ENCODE data around the gene DPYSL3.

The DPYSL3 gene

DNA sequence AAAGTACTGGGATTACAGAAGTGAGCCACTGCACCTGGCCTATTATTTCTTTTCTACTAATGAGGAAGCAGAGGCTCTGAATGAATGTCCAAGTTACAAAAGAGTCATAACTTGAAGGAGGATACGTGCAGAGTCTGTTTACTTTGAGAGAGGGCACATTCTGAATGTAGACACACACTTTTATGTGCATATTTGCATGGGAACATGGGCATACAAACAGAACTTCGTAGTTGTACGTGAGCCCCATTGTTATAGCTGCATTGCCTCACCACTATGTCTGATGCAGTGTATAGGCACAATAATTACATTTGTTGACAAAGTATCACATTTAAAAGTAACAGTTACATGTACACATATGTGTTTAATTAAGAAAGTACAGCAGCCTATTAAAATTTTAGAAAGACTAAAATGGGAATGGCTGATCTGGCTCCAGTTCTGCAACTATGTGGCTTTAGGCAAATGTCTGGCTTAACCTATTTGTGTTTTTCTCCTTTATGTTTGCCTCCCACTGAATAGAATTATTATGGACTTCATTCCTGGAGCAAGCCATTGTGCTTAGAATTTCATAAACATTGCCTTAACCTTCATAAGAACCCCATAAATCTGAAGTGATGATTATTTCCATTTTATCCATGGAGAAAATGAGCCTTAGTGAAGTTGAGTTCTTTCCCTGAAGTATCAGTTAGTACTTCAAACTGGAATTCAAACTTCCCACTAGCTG lies 3.0 kb upstream of the DPYSL3 start:
- DNase-seq: no peak

DNA sequence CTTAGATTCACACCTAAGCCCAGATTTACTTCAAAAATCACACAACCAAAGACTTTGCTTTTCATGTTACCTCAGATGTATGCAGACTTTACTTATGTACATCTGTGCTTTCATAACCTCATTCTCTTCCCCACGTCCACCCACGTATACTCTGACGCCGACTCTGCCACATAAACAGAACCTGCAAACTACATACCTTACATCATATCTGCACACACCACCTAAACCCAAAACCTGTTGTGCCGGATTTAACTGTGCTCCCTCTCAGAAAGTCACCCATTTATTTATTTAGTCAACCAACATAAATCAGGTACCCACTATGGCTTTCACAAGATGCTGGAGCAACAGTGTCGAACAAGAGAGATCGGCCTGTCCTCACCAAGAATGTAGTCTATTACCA lies 1.0 kb upstream of the DPYSL3 start:
- no peak for DNase-seq

DNA sequence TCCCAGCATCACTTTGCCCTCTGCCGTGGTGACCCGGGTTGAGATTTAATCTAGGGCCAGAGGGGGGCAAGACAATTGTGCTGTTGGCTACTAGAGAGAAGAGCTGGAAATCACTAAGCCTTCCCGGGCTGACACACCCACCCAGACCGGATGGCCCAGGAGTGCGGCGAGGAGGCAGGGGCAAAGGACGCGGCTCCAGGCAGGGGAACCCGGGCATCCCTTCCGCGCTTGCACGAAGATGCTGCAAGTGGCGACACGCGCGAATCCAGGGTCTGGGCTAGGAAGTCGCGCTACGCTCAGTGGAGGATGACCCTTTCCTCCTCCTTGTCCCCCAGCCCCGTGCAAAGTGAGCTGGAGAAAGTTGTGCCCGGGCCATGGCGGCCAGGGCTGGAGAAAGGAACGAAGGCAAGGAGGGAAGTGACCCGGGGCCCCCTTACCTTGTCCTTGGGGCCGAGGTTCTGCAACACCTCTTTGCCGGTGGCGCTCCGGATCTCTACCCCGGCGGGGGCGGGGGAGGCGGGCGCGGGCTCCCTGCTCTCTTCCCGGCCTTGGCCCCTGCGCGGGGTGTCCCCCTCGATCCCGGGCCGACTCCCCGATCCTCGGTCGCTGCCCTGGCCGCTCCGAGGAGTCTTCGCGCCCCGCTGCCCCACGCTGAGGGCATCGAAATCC lies 693 bp downstream of the DPYSL3 start:
- no peak for DNase-seq

DNA sequence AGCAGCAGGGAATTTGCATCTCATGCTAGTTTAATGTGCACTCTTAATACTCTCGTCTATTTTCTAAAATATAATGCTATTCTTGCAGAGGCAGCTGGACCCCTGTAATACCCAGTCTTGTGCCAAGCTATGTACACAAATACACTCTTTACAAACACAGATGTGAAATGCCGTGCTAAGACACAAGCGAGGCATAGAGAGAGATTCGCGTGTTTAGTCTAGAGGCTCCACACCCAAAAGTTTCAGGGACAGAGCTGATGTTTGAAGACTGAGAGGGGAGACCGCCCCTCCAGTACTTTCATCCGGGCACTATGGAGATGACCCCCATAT lies 1.2 kb downstream of the DPYSL3 start:
- DNase-seq: no peak

DNA sequence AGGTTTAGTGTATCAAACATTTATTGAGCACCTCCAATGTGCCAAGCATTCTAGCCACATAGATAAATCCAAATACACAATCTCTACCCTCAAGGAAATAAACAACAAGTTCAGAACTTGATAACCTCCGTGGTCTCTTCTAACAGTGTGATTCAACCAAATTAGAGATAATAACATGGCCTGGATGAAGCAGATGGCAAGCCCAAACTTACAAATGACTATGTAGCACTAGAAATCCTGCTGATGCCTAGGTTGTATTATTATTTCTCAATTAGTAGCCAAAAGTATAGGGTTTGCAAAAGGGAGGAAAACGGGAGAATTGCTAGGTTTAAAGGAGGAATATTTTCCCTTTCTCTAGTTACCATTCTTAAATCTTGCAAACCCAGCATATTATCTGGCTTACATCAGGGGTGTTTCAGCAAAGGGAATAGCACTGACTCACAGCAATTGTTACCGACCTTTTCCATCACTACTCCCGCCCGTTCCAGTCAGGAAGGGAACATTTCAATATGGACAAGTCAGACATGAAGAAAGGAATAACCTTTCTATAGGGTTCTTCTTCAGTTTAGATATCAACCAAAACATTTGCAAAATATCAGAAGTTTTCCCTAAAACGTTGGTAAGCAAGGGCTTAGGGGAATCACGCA lies 2.3 kb downstream of the DPYSL3 start:
- no peak for DNase-seq

DNA sequence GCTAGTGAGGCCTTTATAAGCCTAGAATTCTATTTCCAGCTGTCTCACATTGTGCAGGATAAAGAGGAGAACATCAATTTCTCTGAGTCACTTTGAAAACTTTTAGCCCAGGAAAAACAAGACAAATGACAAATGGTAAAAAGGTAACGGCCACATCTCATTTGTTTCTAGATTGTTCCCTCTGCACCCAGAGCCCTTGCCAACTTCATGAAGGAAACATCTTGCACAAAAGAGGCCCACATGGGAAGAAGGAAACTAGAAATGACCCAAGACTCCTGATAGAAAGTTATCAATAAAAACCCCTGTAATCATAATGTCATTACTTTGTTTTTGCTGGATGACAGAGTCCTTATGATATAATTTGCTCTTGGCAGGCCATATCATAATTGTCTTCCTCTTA lies 5.3 kb downstream of the DPYSL3 start:
- DNase-seq: no peak

DNA sequence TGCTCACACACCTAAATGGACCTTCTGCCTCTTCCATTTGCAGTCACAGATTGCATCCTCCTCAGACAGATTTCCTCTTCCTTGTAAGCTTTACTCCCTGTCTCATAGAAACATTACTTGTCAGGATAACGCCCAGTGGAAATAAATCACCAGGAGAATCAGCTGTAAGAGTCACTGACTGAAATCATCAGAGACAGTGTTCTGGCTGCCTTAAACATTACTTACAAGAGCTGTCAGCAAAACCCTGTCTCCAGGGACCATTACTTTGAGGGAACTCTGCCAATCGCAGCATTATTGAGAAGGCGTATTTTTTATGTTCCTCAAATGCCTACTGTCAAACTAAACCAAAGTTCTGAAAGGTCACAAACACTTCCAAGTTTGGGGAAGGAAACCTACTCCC lies 5.9 kb downstream of the DPYSL3 start:
- DNase-seq: no peak

DNA sequence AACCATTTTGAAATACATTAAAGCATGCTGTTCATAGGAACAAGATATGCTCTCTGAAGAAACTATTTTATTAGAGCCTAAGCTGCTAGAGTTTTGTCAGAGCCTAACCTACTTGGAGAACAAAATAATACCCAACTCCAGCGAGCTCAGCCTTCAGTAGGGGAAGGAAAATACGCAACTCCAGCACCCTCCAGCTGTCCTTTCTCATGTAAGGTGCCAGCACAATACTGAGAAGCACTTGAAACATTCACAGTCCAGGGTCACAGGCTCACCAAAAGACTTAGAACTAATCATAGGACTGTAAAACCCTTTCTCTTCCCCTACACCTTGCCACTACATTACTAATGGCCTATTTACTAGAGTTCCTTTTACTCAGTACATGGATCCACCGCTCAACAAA lies 18.9 kb downstream of the DPYSL3 start:
- no peak for DNase-seq

DNA sequence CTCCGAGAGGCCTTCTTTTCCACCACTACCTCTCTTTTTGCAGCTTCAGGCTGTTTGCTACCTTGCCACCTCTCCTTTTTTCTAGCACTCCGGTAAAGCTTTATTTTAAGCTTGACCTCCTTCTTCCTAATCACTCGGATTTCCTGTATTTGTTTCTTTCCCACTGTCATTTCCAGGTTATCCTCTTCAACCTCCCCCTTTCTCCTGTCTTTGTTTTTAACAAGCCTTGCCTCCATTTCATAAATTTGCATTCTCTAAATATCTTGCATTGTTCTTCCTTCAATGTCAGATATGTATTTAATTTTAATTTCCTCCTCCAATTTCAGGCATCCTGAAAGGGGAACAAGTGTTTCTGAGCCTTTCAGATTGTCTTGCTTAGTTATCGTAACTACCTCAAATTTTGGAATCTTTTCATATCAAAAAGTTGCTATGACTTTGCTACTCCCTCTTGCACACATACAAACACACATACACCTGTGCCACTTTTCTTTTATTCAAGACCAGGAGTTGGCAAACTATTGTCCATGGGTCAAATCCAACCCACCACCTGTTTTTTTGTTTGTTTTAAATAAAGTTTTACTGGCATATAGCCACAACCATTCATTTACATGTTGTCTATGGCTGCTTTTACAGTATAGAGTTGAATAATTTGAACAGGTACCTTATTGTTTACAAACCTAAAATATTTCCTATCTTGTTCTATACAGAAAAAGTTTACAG lies 22.7 kb downstream of the DPYSL3 start:
- no peak for DNase-seq

DNA sequence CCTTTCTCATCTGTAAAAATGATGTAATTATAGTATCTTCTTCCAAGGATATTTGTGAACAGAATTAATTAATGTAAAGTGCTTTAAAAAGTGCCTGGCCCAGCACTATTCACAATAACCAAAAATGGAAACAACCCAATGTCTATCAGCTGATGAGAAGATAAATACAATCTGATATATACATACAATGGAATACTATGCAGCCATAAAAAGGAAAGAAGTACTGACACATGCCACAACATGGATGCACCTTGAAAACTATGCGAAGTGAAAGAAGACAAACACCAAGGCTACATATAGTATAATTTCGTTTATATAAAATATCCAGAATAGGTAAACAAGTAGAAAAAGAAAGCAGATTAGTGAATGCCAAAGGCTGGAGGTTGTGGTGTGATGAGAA lies 24.1 kb downstream of the DPYSL3 start:
- DNase-seq: no peak

DNA sequence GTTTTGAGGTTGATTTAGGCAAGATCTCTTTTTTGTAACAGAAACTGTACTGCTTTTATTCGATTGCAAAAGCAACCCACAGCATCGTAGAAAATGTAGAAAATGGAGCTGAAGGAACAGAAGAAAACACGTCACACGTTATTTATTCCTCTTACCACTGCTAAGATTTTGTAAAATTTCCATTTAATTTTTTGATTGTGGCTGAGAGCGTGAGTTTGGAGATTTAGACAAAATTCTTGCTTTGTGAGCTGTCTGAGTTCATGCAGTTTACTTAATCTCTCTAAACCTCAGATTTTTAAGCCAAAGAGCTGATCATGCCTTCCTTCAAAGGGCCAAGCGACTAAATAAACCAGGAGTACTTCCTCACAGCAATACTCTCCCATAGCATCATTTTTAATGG lies 24.8 kb downstream of the DPYSL3 start:
- DNase-seq: no peak

DNA sequence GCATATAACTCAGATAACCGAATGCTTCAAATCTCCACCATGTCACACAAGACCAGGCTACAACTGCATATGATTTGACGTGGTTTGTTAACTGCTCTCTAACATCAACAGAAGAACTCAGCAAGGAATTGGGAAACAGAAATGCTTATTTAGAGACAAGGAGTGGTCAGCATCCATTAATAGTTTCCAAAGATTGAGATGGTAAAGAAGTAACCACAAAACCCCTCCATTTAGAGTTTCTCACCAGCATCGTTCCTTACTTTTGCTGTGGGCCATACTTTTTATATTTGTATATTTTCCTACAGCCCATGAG lies 25.2 kb downstream of the DPYSL3 start:
- DNase-seq: no peak

DNA sequence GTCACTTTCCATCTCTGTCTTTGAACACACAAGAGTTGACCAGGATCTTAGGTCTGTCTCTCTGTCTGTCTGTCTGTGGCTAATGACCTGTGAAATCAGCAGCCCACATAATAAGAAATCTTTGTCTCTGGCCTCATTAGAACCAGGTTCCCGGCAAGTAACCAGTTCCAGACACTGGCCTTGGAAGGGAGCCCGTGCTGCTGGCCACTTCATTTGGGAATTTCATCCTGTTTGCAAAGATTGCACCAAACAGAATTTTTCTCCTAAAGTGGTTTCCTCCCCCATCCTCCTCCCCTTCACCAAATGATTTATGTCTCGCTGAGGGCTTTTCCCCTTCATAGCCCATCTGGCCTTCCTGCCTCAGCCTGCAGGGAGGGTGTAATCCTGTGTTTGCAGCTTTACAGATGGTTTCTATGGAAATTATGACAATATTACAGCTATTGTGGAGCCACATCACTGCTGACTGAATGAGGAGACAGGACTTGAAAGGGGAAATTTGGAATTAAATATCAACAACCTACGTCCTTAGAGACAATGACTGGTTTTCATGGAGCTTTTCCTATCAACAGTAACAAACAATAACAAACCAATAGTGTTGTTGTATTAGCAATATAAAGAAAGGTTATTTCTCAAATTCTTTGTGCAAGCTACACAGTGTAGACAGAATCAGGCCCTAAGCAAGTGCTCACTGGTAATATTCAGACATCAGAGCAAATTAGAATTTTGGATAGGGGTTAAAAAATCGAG lies 25.7 kb downstream of the DPYSL3 start:
- no peak for DNase-seq

DNA sequence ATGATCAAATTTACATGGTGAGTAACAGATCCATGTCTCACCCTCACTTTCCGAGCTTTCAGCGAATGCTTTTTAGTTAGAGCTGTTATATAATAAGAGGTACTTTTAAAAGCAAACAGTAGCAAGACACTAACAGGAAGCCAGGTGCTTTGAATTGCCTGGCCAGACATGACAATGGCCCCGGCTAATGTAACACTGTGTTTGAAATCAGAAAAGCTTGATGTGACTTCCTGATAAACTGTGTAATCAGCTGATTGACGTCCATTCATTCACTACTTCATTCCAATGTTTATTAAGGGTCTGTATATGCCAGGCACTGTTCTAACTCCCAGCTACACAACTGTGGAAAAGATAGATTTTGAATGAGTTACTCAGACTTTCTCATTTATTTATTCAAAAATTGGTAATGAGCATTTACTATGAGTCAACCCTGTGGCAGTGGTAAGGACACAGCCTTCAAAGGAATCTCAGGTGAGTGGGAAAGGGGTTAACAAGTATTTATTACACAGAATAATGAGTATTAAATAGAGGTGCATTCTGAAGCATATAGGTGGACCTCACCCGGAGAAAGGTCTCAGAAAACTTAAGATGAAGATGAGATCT lies 26.6 kb downstream of the DPYSL3 start:
- no peak for DNase-seq

DNA sequence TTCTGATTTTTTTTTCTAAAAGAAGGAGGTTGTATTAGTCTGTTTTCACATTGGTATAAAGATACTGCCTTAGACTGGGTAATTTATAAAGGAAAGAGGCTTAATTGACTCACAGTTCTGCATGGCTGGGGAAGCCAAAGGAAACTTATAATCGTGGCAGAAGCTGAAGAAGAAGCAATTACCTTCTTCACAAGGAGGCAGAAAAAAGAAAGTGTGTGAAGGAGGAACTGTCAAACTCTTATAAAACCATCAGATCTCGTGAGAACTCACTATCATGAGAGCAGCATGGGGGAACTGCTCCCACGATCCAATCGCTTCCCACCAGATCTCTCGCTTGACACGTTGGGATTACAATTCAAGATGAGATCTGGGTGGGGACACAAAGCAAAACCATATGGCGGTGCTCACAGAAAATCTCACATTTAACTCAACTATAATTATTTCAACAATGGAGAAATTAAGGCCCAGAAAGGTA lies 27.1 kb downstream of the DPYSL3 start:
- DNase-seq: no peak

DNA sequence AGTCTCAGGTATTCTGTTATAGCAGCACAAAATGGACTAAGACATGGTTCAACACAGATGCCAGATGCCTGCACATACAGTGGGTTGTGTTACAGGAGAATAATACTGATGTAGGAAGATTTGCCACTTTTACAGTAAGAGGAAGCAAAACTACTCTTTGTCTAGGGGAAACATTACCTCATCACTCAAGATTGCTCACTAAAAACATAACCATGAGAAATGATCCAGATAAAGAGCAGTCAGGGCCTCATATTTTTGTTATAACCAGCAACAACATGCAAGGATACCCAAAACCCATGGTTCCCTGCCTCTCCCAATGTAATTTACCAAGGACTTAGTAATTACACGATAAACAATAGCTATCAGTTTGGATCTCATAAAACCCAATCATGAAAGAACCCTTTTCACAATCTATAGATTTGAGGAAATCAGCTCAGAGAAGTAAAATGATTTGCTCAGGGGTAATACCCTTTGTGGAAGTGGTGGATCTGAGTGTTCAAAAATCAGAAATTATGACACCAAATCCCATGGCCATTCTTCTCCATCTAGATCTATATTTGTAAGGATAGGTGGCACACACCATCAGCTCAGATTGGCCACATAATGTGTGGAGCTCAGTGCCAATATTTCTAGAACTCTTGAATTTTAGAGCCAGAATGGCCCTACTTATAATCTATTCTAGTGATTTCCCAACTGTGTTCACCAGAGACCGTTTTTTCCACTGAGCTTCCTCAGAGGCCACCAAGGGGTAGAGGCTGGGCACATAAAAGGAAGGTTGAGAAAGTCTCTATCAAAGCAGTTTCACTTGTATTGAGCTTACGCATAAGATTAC lies 27.8 kb downstream of the DPYSL3 start:
- no peak for DNase-seq

DNA sequence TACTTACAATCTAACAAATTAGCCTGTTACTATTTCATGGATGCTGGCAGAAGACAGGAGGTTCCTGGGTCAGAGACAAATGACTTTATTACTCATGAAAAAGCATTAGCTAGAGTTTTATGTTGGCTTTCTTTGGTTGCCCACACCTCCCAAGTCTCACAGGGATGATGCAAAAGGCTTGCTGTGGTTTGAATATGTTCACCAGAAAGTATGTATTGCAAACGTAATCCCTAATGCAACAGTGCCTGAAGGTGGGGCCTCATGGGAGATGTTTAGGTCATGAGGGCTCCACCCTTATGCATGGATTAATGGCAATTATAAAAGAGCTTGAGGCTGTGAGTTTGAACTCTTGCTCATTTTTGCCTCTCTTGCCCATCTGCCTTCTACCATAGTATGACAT lies 28.5 kb downstream of the DPYSL3 start:
- no peak for DNase-seq

DNA sequence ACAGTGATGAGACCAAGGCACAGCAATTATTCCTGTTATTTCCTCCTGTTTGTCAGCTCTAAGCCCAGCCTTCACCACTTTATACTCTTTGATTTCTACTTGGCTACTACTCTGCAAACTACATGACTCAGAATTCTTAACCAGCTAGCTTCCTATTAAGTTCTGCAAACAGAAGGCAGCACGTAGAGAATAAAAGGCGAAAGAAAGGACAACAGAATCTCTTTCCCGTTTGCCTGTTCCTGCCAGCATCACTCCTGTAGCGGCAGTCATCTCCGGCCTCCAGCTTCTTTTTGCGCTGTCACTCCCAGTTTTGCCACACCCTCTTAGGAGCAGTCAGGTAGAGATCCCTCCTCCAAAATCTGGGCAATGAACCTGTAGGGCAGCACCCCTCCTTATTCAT lies 29.9 kb downstream of the DPYSL3 start:
- DNase-seq: no peak

DNA sequence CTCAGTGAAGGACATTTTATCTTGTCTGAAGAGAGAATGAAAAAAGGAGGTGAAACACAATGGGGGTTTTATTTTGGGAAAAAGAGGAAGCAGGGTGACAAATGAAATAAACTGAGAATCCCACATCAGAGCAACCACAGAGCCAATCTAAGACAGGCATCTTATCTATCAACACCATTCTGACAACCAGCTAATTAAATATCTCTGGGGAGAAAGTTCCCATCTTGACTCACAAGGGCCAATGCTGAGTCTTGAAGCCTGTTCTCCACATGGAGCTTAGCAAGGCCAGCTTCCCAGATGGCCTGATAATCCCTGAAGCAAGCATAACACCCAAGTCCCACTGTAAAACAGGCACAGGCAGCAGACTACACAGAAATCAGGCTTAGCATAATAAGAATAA lies 30.4 kb downstream of the DPYSL3 start:
- DNase-seq: no peak

DNA sequence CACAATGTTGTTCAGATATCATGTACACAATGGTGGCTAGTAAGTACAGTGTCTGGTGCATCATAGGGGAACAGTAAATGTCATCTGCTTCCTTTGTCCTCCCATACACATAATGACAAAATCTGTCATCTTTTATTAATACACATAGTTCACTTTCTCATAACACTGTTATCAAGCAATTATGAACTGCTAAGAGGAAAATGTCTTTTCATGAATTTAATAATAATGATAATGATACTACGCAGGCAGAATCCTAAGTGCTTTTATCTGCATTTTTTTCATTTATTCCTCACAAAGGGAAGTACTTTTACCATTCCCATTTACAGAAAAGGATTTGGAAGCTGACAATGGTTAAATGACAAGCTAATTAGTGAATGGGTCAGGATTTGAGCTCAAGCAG lies 35.7 kb downstream of the DPYSL3 start:
- no peak for DNase-seq

DNA sequence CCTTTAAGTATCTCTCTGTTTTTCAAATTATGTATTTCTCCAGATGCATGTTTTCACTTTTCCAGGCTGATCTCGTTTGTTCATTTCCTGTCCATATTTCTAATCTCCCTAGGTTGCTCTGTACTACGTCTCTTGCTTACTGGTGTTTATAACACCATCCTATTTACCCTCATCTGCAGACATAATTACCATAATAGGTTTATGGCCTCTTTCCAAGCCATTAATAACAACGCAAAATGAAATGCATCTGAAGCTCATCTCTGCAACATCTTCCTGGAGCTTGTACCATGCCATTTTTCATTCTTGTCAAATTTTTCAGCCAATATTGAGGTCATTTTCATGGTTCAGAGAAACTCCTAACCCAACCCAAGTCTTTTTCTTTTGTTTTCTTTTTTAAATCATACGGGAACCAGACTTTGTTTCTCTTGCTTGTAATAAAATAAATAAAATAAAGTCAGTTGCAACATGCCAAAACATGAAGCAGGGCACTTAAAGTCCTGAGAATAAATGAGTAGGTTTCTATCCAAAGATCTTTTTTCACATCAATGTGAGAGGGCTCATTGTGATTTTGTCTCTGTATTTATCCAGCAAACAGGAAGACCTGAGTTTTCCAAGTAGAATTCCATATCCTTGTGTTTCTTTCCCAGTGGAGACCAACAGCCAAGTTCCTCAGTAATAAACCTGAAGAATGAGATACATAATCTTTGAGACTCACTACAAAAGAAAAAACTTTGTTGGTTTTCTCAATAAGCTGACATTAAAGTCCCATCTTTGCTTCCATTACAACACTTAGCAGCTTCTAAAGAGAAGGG lies 37.0 kb downstream of the DPYSL3 start:
- DNase-seq: no peak
